Nephron (organoid): ENCODE measurements around the gene ATP8B3.
"Not testable (repeated sequence)": the region's sequence is repeated elsewhere in the genome, so short reads cannot be mapped to it uniquely, and the experiment has no call there.

ENCODE experiments used
- H3K27ac Mint-ChIP-seq, 3 experiments: 2 replicates each; pipeline ENCODE4 v1.8.0; 2020; ENCODE audit warnings: mixed read lengths in 3 of 3, mild to moderate bottlenecking in 2 of 3, moderate library complexity in 1 of 3
- H3K27me3 Mint-ChIP-seq: 2 replicates; pipeline ENCODE4 v1.8.0; 2021; ENCODE audit warnings: low read depth, mild to moderate bottlenecking, moderate library complexity, mixed read lengths
- H3K36me3 Mint-ChIP-seq: 2 replicates; pipeline ENCODE4 v1.8.0; 2020; ENCODE audit warnings: low read depth, mixed read lengths
- H3K4me1 Mint-ChIP-seq: 2 replicates; pipeline ENCODE4 v1.8.0; 2020; ENCODE audit warnings: mixed read lengths
- H3K4me3 Mint-ChIP-seq, 3 experiments: 2 replicates each; pipeline ENCODE4 v1.8.0; 2020; ENCODE audit warnings: mild to moderate bottlenecking in 3 of 3, mixed read lengths in 3 of 3, moderate library complexity in 2 of 3
- H3K9me3 Mint-ChIP-seq: 2 replicates; pipeline ENCODE4 v1.8.0; 2020; ENCODE audit warnings: mixed read lengths
- TF ChIP-seq, protein P1 (sequence below), 3 experiments: fragments of 200-600 bp; sonication (generic); IDR thresholded peaks; one replicate each; pipeline ENCODE4 v1.5.0; 2021; ENCODE audit warnings: antibody characterized with exemption in 3 of 3; ENCODE audit not compliant: unreplicated experiment in 3 of 3

Gene ATP8B3

GRCh38 chr19:1804858-1805257 lies 7.2 kb downstream of the ATP8B3 start:
- TF ChIP-seq, protein P1, sequence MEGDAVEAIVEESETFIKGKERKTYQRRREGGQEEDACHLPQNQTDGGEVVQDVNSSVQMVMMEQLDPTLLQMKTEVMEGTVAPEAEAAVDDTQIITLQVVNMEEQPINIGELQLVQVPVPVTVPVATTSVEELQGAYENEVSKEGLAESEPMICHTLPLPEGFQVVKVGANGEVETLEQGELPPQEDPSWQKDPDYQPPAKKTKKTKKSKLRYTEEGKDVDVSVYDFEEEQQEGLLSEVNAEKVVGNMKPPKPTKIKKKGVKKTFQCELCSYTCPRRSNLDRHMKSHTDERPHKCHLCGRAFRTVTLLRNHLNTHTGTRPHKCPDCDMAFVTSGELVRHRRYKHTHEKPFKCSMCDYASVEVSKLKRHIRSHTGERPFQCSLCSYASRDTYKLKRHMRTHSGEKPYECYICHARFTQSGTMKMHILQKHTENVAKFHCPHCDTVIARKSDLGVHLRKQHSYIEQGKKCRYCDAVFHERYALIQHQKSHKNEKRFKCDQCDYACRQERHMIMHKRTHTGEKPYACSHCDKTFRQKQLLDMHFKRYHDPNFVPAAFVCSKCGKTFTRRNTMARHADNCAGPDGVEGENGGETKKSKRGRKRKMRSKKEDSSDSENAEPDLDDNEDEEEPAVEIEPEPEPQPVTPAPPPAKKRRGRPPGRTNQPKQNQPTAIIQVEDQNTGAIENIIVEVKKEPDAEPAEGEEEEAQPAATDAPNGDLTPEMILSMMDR (IDR thresholded peaks at IDR 0.05; ENCODE audit: unreplicated experiment in 3 of 3): no peak
- Mint-ChIP-seq H3K36me3 (no peaks in the 10 kb centered on the region), H3K4me1 (no peaks in the 10 kb centered on the region), H3K27ac (no peak overlapping the region), H3K27me3 (peaks cover 11% of the 10 kb centered on the region), H3K4me3 (no peak overlapping the region), H3K9me3 (no peaks in the 10 kb centered on the region)

GRCh38 chr19:1799695-1800342 lies 12.3 kb downstream of the ATP8B3 start:
- H3K9me3 Mint-ChIP-seq: no peaks in the 10 kb centered on the region
- H3K27me3 Mint-ChIP-seq: peaks cover 12% of the 10 kb centered on the region
- H3K4me3 Mint-ChIP-seq: no peak overlapping the region
- no peaks in the 10 kb centered on the region for H3K36me3 Mint-ChIP-seq
- no peaks in the 10 kb centered on the region for H3K4me1 Mint-ChIP-seq
- H3K27ac Mint-ChIP-seq: no peak overlapping the region
- TF ChIP-seq, protein P1 (IDR thresholded peaks at IDR 0.05; ENCODE audit: unreplicated experiment in 3 of 3): no peak

- not testable (repeated sequence) for H3K36me3 Mint-ChIP-seq, H3K4me3 Mint-ChIP-seq, H3K4me1 Mint-ChIP-seq, H3K27ac Mint-ChIP-seq, H3K9me3 Mint-ChIP-seq
- peaks cover 21% of the 10 kb centered on the region for H3K27me3 Mint-ChIP-seq
Measured at GRCh38 chr19:1797313-1797712, 14.8 kb downstream of the ATP8B3 start.

GRCh38 chr19:1796395-1797142 lies 15.5 kb downstream of the ATP8B3 start:
- no peak overlapping the region for H3K27ac Mint-ChIP-seq
- H3K36me3 Mint-ChIP-seq: no peaks in the 10 kb centered on the region

DNA sequence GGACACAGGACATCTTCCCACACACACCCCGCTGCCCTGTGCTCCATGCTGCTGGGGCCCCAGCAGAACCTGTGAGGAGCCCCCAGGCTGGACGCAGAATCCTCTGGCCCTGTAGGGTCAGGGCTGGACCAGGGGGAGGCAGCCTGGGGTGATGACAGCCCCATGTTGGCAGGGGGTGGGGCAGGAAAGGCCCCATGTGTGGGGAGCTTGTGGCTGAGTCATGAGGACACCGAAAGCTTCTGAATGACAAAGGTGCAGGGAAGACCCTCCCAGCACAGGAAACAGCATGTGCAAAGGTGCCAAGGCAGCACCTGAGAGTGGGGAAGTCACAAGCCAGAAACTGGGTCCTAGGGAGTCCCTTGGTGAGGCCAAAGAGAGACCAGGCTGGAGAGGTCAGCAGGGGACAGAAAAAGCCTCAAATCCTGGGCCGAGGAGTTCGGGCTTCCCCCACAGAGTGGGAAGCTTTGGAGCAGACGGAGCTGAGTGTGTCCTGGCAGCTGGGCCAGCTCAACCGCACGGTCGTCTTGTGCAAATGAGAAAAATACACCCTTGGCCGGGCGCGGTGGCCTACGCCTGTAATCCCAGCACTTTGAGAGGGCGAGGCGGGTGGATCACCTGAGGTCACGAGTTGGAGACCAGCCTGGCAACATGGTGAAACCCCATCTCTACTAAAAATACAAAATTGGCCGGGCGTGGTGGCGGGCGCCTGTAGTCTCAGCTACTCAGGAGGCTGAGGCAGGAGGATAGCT lies 17.5 kb downstream of the ATP8B3 start:
- TF ChIP-seq, protein P1 (IDR thresholded peaks at IDR 0.05; ENCODE audit: unreplicated experiment in 3 of 3): no peak
- Mint-ChIP-seq H3K4me1 (no peaks in the 10 kb centered on the region), H3K27me3 (peaks cover 34% of the 10 kb centered on the region), H3K36me3 (no peaks in the 10 kb centered on the region), H3K4me3 (no peak overlapping the region), H3K27ac (no peak overlapping the region), H3K9me3 (no peaks in the 10 kb centered on the region)

More at GRCh38 chr19:1796395-1797142, 15.5 kb downstream of the ATP8B3 start:
- H3K4me3 Mint-ChIP-seq: no peak overlapping the region
- peaks cover 22% of the 10 kb centered on the region for H3K27me3 Mint-ChIP-seq
- TF ChIP-seq, protein P1 (IDR thresholded peaks at IDR 0.05; ENCODE audit: unreplicated experiment in 3 of 3): no peak
- H3K4me1 Mint-ChIP-seq: no peaks in the 10 kb centered on the region
- H3K9me3 Mint-ChIP-seq: no peaks in the 10 kb centered on the region

DNA sequence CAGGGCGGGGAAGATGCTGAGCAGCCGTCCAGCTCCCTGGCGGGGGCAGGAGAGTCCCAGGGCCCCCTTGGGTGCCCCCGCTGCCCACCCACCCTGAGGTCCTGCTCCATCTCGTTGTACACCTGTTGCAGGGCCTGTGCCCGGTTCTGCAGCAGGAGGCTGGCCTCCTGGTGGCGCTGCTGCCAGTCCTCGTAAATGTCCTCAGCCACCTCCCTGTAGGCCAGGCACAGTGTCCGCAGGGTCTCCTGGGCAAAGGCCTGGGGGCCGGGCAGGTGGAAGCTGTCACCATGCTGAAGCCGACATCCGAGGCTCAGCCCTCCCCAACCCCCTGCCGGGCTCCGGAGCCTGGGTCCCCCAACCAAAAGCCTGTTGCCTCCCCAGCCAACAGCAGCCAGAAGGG lies 20.2 kb downstream of the ATP8B3 start:
- Mint-ChIP-seq H3K36me3 (no peaks in the 10 kb centered on the region), H3K4me3 (no peak overlapping the region), H3K9me3 (no peaks in the 10 kb centered on the region), H3K27ac (no peak overlapping the region), H3K27me3 (peaks cover 48% of the 10 kb centered on the region), H3K4me1 (no peaks in the 10 kb centered on the region)
- TF ChIP-seq, protein P1 (IDR thresholded peaks at IDR 0.05; ENCODE audit: unreplicated experiment in 3 of 3): no peak
